HEK293 (cell line): ENCODE results near the gene METAP1D.

Source experiments
- FEZF1 ChIP-seq: fragments of 450-650 bp; formaldehyde crosslinking; IDR thresholded peaks from 2 replicates; pipeline ENCODE4 v1.5.1; 2016; ENCODE audit warnings: missing biosample characterization, missing genetic modification characterization
- HOXA7 ChIP-seq: sonication (generic); formaldehyde crosslinking; IDR thresholded peaks from 2 replicates; pipeline ENCODE4 v1.8.1; 2022; ENCODE audit warnings: missing genetic modification reagents, borderline replicate concordance
- KLF1 ChIP-seq: fragments of 450-650 bp; formaldehyde crosslinking; IDR thresholded peaks from 2 replicates; pipeline ENCODE4 v1.5.1; 2016; ENCODE audit warnings: missing biosample characterization, missing genetic modification characterization
- REPIN1 ChIP-seq: fragments of 450-650 bp; formaldehyde crosslinking; IDR thresholded peaks from 2 replicates; pipeline ENCODE4 v1.5.1; 2017; ENCODE audit warnings: missing biosample characterization, missing genetic modification characterization, low read depth
- SALL2 ChIP-seq: fragments of 450-650 bp; formaldehyde crosslinking; IDR thresholded peaks from 2 replicates; pipeline ENCODE4 v1.5.0; 2017; ENCODE audit warnings: missing biosample characterization, mild to moderate bottlenecking, missing genetic modification characterization, borderline replicate concordance
- SCRT2 ChIP-seq: fragments of 450-650 bp; formaldehyde crosslinking; IDR thresholded peaks from 2 replicates; pipeline ENCODE4 v1.5.1; 2016; ENCODE audit warnings: missing biosample characterization, missing genetic modification characterization
- TRIM28 ChIP-seq: IDR thresholded peaks from 2 replicates; pipeline ENCODE4 v1.6.1; 2011; ENCODE audit warnings: low read length, control low read depth, borderline replicate concordance
- WT1 ChIP-seq: fragments of 450-650 bp; formaldehyde crosslinking; IDR thresholded peaks from 2 replicates; pipeline ENCODE4 v1.5.1; 2016; ENCODE audit warnings: missing biosample characterization, missing genetic modification characterization
- YY1 ChIP-seq: fragments of 450-650 bp; formaldehyde crosslinking; IDR thresholded peaks from 2 replicates; pipeline ENCODE4 v1.5.1; 2018; ENCODE audit warnings: missing biosample characterization, missing genetic modification characterization
- YY2 ChIP-seq: fragments of 450-650 bp; formaldehyde crosslinking; IDR thresholded peaks from 2 replicates; pipeline ENCODE4 v1.5.1; 2016; ENCODE audit warnings: missing biosample characterization, missing genetic modification characterization
- ZBTB1 ChIP-seq: fragments of 450-650 bp; formaldehyde crosslinking; IDR thresholded peaks from 2 replicates; pipeline ENCODE4 v1.5.1; 2016; ENCODE audit warnings: missing biosample characterization, missing genetic modification characterization
- ZBTB44 ChIP-seq: fragments of 450-650 bp; IDR thresholded peaks from 2 replicates; pipeline ENCODE4 v1.5.1; 2018; ENCODE audit warnings: missing biosample characterization, mild to moderate bottlenecking, missing genetic modification characterization
- ZNF138 ChIP-seq: fragments of 450-650 bp; formaldehyde crosslinking; IDR thresholded peaks from 2 replicates; pipeline ENCODE4 v1.5.1; 2016; ENCODE audit warnings: missing biosample characterization, missing genetic modification characterization, borderline replicate concordance
- ZNF175 ChIP-seq: fragments of 450-650 bp; formaldehyde crosslinking; IDR thresholded peaks from 2 replicates; pipeline ENCODE4 v1.5.1; 2016; ENCODE audit warnings: missing biosample characterization, missing genetic modification characterization
- ZNF274 ChIP-seq, 2 experiments: fragments of 200-500 bp in 1 of 2; fragments of 450-650 bp in 1 of 2; sonication (Bioruptor generic) in 1 of 2; formaldehyde crosslinking in 1 of 2; IDR thresholded peaks; 2 replicates each; pipeline versions ENCODE4 v1.5.1 to v1.6.1; 2014 to 2016; ENCODE audit warnings: borderline replicate concordance in 1 of 2, inconsistent platforms in 1 of 2, low read length in 1 of 2, missing biosample characterization in 1 of 2, missing genetic modification characterization in 1 of 2
- ZNF335 ChIP-seq: fragments of 450-650 bp; formaldehyde crosslinking; conservative IDR thresholded peaks from 2 replicates; pipeline ENCODE4 v1.5.1; 2016; ENCODE audit warnings: missing biosample characterization, missing genetic modification characterization
- ZNF341 ChIP-seq: fragments of 450-650 bp; formaldehyde crosslinking; IDR thresholded peaks from 2 replicates; pipeline ENCODE4; 2016; ENCODE audit warnings: low read depth, missing biosample characterization, missing genetic modification characterization
- ZNF416 ChIP-seq: fragments of 450-650 bp; formaldehyde crosslinking; IDR thresholded peaks from 2 replicates; pipeline ENCODE4 v1.5.1; 2016; ENCODE audit warnings: missing biosample characterization, missing genetic modification characterization
- ZNF423 ChIP-seq: fragments of 450-650 bp; formaldehyde crosslinking; IDR thresholded peaks from 2 replicates; pipeline ENCODE4 v1.5.1; 2016; ENCODE audit warnings: missing biosample characterization, missing genetic modification characterization
- ZNF48 ChIP-seq: fragments of 450-650 bp; formaldehyde crosslinking; IDR thresholded peaks from 2 replicates; pipeline ENCODE4 v1.5.1; 2016; ENCODE audit warnings: missing biosample characterization, missing genetic modification characterization
- ZNF555 ChIP-seq: fragments of 450-650 bp; formaldehyde crosslinking; conservative IDR thresholded peaks from 2 replicates; pipeline ENCODE4 v1.5.1; 2017; ENCODE audit warnings: missing biosample characterization, mild to moderate bottlenecking, missing genetic modification characterization, inconsistent platforms
- ZNF571 ChIP-seq: fragments of 450-650 bp; formaldehyde crosslinking; IDR thresholded peaks from 2 replicates; pipeline ENCODE4 v1.5.0; 2017; ENCODE audit warnings: missing biosample characterization, missing genetic modification characterization
- ZNF600 ChIP-seq: fragments of 450-650 bp; formaldehyde crosslinking; IDR thresholded peaks from 2 replicates; pipeline ENCODE4 v1.5.1; 2016; ENCODE audit warnings: missing biosample characterization, missing genetic modification characterization
- ZNF621 ChIP-seq: fragments of 450-650 bp; formaldehyde crosslinking; IDR thresholded peaks from 2 replicates; pipeline ENCODE4 v1.5.1; 2017; ENCODE audit warnings: missing biosample characterization, missing genetic modification characterization
- ZNF654 ChIP-seq: fragments of 450-650 bp; formaldehyde crosslinking; IDR thresholded peaks from 2 replicates; pipeline ENCODE4 v1.5.1; 2016; ENCODE audit warnings: low read depth, missing biosample characterization, missing genetic modification characterization
- ZNF701 ChIP-seq: fragments of 450-650 bp; formaldehyde crosslinking; IDR thresholded peaks from 2 replicates; pipeline ENCODE4 v1.5.1; 2016; ENCODE audit warnings: missing biosample characterization, missing genetic modification characterization
- ZXDB ChIP-seq: fragments of 450-650 bp; formaldehyde crosslinking; IDR thresholded peaks from 2 replicates; pipeline ENCODE4 v1.5.1; 2016; ENCODE audit warnings: missing biosample characterization, missing genetic modification characterization
- TF ChIP-seq, protein P1 (sequence below): fragments of 450-650 bp; formaldehyde crosslinking; IDR thresholded peaks from 2 replicates; pipeline ENCODE4 v1.5.1; 2016; ENCODE audit warnings: missing biosample characterization, missing genetic modification characterization
- TF ChIP-seq, protein P2 (sequence below): fragments of 450-650 bp; formaldehyde crosslinking; IDR thresholded peaks from 2 replicates; pipeline ENCODE4 v1.5.1; 2017; ENCODE audit warnings: missing biosample characterization, missing genetic modification characterization
- TF ChIP-seq, protein P3 (sequence below): fragments of 450-650 bp; formaldehyde crosslinking; IDR thresholded peaks from 2 replicates; pipeline ENCODE4 v1.5.1; 2016; ENCODE audit warnings: missing biosample characterization, missing genetic modification characterization

Gene METAP1D

DNA sequence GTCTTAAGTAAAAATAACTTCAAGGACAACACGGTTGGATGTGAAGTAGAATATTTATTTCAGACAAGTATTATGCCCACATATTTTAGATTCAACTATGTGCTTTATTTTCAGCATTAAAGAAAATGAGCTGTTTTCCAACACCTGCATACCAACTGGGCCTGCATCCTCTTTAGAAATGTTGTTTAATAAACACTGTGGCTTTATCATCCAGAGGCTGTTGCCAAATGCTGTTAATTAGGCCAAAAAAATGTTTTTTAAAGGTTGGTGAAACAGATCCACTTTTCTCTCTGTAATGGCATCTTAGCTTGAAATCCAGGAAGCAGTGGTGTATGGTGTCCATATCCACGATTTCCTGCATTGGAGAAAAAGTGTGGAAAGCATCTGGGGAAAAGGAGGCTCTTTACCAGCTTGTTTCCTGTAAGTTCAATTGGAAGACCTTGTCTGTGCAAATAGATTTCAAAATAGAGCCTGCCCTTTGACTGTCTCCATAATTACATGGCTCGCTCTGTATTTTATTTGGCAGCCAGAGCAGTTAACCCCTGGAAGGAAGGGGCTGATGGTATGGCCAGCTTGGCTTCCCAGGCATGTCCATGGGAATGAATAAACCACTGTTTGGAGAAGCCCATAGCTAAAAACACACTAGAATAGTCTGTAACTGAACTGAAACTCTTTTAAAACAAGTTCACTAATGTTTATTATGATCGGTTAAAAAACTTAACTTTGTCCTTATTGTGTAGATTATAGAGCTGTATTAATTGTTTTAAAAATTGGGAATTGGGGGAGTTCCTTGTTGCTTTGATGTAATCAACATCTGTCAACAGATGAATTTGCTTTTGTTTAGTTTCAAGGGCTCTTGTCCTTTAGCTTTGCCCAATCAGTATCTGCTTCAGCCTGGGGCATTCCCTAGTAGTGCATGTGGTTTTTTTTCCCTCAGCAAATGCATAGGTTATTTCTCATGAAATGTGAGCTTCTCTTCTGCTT lies 52.5 kb downstream of the METAP1D start (continued):
- TF ChIP-seq, protein P1, sequence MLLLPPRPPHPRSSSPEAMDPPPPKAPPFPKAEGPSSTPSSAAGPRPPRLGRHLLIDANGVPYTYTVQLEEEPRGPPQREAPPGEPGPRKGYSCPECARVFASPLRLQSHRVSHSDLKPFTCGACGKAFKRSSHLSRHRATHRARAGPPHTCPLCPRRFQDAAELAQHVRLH (tag by site-specific recombination) = no peak
- no peak for TF ChIP-seq SALL2 (tag by site-specific recombination)
- no peak for TF ChIP-seq KLF1
- 0 out of 2 replicates have a peak, but pooled peaks have one; percentile 37 for TF ChIP-seq ZNF600 (tag by site-specific recombination)
- TF ChIP-seq SCRT2 = peak; percentile 24; the same call in 1 of the 2 replicates
- no peak for TF ChIP-seq ZNF274 (IDR thresholded peaks at IDR 0.05; ENCODE audit: low read length)
- TF ChIP-seq ZNF274 (tag by site-specific recombination; IDR thresholded peaks at IDR 0.05; ENCODE audit: borderline replicate concordance) = no peak
- TF ChIP-seq ZNF571 (tag by site-specific recombination) = no peak
- TF ChIP-seq, protein P2, sequence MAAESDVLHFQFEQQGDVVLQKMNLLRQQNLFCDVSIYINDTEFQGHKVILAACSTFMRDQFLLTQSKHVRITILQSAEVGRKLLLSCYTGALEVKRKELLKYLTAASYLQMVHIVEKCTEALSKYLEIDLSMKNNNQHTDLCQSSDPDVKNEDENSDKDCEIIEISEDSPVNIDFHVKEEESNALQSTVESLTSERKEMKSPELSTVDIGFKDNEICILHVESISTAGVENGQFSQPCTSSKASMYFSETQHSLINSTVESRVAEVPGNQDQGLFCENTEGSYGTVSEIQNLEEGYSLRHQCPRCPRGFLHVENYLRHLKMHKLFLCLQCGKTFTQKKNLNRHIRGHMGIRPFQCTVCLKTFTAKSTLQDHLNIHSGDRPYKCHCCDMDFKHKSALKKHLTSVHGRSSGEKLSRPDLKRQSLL = peak; percentile 64; the same call in 1 of the 2 replicates
- TF ChIP-seq ZBTB1 (tag by site-specific recombination) = no peak
- no peak for TF ChIP-seq REPIN1 (tag by site-specific recombination)
- TF ChIP-seq, protein P3, sequence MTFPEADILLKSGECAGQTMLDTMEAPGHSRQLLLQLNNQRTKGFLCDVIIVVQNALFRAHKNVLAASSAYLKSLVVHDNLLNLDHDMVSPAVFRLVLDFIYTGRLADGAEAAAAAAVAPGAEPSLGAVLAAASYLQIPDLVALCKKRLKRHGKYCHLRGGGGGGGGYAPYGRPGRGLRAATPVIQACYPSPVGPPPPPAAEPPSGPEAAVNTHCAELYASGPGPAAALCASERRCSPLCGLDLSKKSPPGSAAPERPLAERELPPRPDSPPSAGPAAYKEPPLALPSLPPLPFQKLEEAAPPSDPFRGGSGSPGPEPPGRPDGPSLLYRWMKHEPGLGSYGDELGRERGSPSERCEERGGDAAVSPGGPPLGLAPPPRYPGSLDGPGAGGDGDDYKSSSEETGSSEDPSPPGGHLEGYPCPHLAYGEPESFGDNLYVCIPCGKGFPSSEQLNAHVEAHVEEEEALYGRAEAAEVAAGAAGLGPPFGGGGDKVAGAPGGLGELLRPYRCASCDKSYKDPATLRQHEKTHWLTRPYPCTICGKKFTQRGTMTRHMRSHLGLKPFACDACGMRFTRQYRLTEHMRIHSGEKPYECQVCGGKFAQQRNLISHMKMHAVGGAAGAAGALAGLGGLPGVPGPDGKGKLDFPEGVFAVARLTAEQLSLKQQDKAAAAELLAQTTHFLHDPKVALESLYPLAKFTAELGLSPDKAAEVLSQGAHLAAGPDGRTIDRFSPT = no peak
- TF ChIP-seq YY2 (tag by site-specific recombination) = no peak
- TF ChIP-seq ZNF555 = no peak
- TF ChIP-seq ZNF341 (tag by site-specific recombination) = no peak
- no peak for TF ChIP-seq ZNF138 (tag by site-specific recombination)
- TF ChIP-seq ZNF423 (tag by site-specific recombination) = no peak
- no peak for TF ChIP-seq ZNF621 (tag by site-specific recombination)
- TF ChIP-seq ZNF701 (tag by site-specific recombination) = no peak
- peak; percentile 55 for TF ChIP-seq ZBTB44 (tag by site-specific recombination)
- peak; percentile 44; the same call in 1 of the 2 replicates for TF ChIP-seq TRIM28
- no peak for TF ChIP-seq ZNF48 (tag by site-specific recombination)
- TF ChIP-seq ZNF416 (tag by site-specific recombination) = no peak
- no peak for TF ChIP-seq YY1 (tag by site-specific recombination)
- TF ChIP-seq ZXDB (tag by site-specific recombination) = 0 out of 2 replicates have a peak, but pooled peaks have one; percentile 35
- no peak for TF ChIP-seq WT1
- TF ChIP-seq HOXA7 (CRISPR knock-in tag) = no peak
- no peak; the same call in 1 of the 2 replicates for TF ChIP-seq ZNF335 (tag by site-specific recombination)
- peak; percentile 64 for TF ChIP-seq FEZF1
- no peak for TF ChIP-seq ZNF654 (tag by site-specific recombination)
- TF ChIP-seq ZNF175 = no peak
